Measurements from ENCODE around the gene BEGAIN. TPM values are rescaled to one million over a fixed set of nuclear protein-coding genes. Genes with fewer than 3 reads are reported as not detected.
A peak's percentile ranks its signal among the peaks of the same experiment; 100 is the strongest.

The BEGAIN gene
- total RNA-seq, 2 donors from 2014 or later, result 1.3 to 8.0 TPM

DNA sequence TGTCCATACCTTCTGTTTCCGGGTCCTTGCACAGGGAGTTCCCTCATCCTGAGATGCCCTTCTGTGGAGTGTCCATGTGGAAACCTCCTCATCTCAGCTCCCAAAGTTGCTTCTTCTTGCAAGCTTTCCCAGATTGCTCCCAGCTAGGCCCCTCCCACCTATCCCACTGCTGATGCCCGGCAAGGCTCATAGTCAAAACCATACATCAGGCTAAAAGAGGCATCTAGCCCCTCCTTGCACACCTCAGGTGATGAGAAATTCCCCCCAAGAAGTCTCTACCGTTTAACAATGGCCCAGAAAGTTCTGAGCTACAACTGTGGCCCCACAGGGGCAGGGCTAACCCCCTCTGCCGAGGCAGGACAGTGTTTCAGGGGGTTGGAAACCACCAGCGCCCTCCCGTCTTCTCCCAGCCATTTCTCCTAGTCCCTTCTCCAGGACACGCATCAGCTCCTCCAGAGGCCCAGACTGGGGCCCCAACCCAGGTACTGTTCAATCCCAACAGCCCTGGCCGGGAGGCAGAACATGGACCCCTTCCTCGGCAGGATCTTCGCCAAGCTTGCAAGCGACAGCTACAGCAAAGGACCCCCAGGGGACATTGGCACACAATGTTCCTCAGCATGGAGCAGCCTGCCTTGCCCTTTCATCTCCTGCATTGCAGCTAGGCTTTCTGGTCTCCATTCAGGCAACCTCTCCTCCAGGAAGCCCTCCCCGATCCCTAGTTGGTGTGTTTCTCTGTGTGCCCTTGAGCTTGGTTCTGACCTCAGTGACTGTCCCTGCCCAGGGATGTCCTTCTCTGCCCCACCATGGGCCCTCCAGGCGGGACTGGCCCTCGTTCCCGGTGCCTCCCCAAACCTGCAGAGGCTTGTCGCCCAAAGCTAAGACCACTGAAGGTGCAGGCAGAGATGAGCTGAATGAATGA lies 4.5 kb upstream of the BEGAIN start:
- no peaks in the 10 kb centered on the region for H3K36me3 Mint-ChIP-seq
- no peaks in the 10 kb centered on the region for H3K9me3 Mint-ChIP-seq
- ATAC-seq, result no peak
- no peak overlapping the region for H3K27ac Mint-ChIP-seq
- DNase-seq (ENCODE audit: low spot score in 2 of 2), result no peak

DNA sequence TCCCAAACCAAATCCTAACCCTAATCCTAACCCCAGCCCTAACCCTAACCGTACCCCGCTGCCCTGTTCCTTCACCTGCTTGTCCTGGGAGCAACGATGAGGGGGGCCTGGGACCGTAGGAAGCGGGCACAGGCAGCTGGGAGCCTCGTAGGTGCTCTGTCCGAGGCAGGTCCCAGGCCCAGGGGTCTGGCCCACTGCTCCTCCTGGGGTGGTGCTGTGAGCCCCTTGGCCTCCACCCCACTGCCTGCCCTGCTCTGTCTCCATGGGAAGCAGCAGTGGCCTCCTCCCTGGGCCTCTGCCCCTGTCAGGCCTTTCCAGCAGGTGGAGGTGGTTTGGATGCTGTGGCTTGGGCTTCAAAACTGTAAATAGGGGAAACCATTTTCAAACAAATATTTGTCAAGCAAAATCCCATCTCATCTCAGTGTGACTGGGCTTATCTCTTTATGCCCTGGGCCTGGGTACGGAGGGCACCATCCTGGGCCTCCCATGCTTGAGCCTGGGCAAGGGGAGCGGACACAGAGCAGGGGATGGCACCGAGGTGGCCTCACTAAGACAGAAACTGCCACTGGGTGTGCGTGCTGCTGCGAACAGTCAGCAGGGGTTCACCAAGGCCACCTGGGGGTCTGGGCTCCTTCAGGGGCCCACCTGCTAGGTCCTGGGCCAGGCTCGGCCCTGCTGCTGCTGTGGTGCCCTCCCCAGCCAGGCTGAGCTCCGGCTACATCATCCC lies 3.7 kb upstream of the BEGAIN start:
- H3K9me3 Mint-ChIP-seq, result no peaks in the 10 kb centered on the region
- ATAC-seq (no peak), DNase-seq (ENCODE audit: low spot score in 2 of 2) (no peak)
- H3K27ac Mint-ChIP-seq, result no peak overlapping the region
- H3K36me3 Mint-ChIP-seq, result no peaks in the 10 kb centered on the region

DNA sequence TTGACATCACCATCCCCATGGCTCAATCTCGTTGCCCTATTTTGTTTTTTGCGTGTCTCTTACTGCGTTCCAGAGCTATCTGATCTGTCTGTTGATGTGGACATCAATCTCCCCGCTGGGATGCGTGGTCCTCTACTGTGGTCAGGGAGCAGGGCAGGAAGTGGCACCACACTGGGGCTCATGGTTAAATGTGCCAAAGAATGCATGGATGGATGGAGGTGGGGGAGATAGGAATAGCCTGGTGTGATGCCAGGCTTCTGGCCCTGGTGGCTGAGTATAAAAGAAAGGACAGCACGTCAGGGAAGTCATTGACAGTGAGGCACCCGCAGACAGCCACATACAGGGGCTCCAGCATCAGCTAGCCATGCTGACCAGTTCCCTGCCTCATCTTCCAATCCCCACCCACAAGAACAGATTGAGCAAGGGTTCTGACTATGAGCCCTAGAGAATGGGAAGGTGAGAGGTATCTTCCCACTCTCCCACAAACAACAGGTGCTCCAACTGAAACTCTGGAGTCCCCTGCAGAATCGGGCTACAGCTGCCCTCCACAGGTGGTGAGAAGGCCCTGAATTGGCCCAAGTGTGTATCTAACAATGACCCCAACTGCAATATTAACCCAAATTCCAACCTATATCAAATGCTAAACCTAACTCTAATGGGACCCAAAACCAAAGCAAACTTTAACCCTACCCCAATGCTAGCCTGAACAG lies 2.7 kb upstream of the BEGAIN start:
- Mint-ChIP-seq H3K27ac (no peak overlapping the region), H3K9me3 (no peaks in the 10 kb centered on the region), H3K36me3 (no peaks in the 10 kb centered on the region)
- DNase-seq (ENCODE audit: low spot score in 2 of 2) (no peak), ATAC-seq (no peak)

DNA sequence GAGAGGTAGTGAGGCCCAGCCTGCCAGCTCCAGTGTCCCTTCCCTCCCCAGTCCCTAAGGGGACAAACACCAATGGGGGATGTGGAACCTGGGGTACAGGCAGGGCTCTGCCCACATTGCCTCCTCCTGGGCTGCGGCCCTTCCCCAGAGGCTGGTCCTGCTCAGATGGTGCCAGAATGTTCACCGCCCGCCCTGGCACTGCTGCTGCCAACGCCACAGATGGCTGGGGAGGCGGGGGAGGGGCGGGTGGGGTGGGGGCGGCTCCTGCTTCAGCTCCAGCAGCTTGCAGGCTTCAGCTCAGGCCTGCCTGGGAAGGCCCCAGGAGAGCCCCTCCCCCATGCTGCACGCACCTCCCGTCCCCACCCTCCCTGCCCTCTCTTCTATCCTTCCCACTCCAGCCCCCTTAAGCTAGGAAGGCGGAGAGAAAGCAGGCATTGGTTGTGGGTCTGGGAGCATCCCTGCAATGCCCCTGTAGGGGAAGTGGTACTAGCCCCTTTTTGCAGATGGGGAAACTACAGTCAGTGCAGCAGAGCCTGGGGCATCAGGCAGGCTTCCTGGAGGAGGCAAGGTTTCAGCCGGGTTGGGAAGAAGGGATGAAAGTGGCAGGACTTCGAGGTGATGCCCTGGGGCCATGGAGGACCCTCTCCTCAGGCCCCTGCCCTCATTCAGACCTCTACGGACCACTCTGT lies 2.0 kb upstream of the BEGAIN start:
- DNase-seq (ENCODE audit: low spot score in 2 of 2) (no peak), ATAC-seq (no peak)
- no peaks in the 10 kb centered on the region for H3K9me3 Mint-ChIP-seq

DNA sequence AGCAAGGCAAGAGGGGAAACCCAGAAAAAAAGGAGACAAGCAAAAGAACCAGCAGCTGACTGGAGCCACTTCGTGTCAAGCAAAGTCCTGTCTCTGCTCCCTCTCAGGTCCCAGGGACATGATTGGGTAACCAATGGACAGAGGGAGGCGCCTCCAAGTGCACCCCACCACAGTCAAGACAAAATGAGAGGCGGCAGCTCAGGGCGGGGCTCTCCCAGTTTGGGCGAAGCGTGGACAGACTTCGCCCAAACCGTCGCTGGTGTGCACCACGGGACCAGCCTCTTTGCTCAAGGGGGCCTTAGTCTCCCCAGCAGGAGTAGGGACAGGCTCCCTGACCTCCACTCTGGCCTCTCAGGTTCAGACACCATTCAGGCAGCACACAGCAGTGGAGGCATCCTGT lies 1.5 kb upstream of the BEGAIN start:
- no peak for ATAC-seq
- Mint-ChIP-seq H3K9me3 (no peaks in the 10 kb centered on the region), H3K36me3 (no peaks in the 10 kb centered on the region), H3K27ac (no peak overlapping the region)
- DNase-seq (ENCODE audit: low spot score in 2 of 2), result no peak

More for the DNA sequence above, 2.0 kb upstream of the BEGAIN start:
- Mint-ChIP-seq H3K36me3 (no peaks in the 10 kb centered on the region), H3K27ac (no peak overlapping the region)

DNA sequence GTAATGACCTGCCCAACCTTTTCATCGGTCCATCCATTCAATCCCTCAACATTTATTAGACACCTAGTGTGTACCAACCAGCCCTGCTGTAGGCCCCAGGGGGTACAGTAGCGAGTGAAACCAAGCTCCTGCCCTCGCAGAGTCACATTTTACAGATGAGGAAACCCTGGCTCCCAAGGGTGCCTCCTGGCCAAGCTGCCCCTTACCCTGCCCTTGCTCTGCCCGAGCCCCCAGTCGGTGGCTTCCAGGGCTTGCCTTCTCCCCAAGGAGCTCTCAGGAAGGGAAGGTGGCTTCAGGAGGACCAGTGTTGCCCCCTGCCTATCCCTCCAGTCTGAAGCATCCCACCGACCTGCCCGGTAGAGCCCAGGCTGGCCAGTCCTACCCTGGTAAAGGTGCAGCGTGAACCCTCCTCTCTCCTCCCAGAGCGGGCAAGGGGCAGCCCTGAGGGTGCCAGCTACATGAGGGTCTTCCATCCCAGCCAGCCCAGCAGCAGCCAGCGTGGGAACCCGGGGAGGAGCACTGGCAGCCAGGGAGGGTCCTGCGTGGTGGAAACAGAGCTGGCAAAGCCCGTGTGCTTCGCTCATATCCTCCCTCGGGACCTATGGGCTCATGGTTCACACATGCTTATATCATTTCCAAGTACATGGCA lies 670 bp upstream of the BEGAIN start:
- H3K27ac Mint-ChIP-seq, result no peak overlapping the region
- no peak for DNase-seq (ENCODE audit: low spot score in 2 of 2)
- no peak for ATAC-seq
- no peaks in the 10 kb centered on the region for H3K9me3 Mint-ChIP-seq
- H3K36me3 Mint-ChIP-seq, result no peaks in the 10 kb centered on the region

DNA sequence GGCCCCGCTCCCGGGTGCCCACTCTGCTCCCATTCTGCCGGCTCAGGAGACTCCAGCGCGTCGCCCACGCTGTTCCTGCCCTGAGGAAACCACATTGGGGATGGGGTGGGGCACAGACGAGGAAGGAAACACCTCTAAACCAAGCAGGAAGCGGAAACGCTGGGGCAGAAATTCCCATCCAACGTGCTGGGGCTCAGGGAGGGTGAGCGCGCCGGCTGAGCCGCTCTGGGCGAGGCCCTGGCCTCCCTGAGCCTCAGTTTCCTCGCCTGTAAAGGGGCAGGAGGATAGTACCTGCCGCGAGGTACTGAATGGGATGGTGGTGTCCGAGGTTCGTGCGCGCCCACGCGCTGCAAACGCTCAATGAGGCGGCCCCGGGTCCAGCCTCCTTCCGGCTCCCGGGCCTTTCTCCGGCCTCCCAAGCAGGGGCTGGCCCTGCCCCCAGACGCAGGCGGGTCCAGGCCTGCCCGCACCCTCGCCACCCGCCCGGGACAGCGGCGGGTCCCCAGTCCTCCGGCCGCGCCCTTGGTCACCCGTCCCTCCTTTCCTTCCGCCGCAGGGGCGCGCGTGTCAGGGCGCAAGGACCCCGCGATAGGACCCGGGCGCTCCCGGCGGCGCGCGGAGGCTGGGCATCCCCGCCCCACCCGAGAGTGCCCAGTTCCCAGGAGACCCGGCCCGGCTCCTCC lies 673 bp downstream of the BEGAIN start:
- H3K36me3 Mint-ChIP-seq, result no peaks in the 10 kb centered on the region

DNA sequence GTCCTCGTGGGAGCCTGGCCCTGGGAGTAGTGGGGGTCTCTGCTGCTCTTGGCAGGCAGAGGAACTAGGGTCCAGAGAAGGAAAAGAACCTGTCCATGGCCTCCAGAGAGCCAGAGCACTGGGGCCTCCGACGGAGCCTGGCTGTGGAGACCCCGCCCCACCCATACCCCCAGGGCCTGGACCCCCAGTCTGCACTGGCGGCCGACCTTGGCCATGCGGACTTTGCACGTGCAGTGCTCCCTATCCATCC lies 1.1 kb downstream of the BEGAIN start:
- no peaks in the 10 kb centered on the region for H3K36me3 Mint-ChIP-seq
- ATAC-seq (no peak), DNase-seq (ENCODE audit: low spot score in 2 of 2) (no peak)
- H3K27ac Mint-ChIP-seq, result no peak overlapping the region
- no peaks in the 10 kb centered on the region for H3K9me3 Mint-ChIP-seq

More for the DNA sequence above, 673 bp downstream of the BEGAIN start:
- Mint-ChIP-seq H3K27ac (no peak overlapping the region), H3K9me3 (no peaks in the 10 kb centered on the region)
- DNase-seq (ENCODE audit: low spot score in 2 of 2) (peak in 1 of 2 donors; percentile 37), ATAC-seq (peak; percentile 43 to 56)

DNA sequence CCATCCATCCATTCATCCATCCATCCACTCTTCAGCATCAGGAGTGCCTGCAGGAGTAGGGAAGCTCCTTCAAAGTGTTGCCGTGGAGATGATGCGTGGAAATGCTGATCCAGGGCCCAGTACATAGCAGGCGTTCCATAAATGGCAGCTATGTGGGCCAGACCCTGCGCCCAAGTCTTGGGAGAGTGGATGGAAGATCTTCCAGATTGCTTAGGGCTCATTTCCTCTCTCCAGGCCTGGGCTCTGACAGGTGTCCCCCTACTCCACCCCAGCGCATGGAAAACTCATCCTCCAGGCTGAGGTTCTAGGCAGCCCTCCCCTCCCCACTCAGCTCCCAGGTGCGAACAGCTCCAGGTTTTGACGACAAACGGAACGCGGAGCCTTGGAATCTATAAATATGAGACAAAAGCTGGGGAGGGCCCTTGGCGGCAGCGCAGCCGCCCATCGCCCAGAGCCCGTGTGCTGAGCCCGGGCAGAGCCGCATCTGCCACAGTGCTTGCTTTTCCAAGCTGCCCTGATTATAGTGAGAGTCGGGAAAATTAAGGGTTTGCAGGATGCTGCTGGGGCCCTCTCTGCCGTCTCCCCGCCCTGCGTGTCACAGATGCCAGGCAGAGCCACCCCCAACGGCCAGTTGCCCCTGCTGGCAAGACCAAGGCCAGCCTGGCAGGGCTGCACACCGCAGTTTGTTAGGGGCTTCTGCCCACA lies 1.6 kb downstream of the BEGAIN start:
- H3K9me3 Mint-ChIP-seq, result no peaks in the 10 kb centered on the region
- ATAC-seq, result no peak
- DNase-seq (ENCODE audit: low spot score in 2 of 2), result no peak
- H3K27ac Mint-ChIP-seq, result no peak overlapping the region
- H3K36me3 Mint-ChIP-seq, result no peaks in the 10 kb centered on the region

DNA sequence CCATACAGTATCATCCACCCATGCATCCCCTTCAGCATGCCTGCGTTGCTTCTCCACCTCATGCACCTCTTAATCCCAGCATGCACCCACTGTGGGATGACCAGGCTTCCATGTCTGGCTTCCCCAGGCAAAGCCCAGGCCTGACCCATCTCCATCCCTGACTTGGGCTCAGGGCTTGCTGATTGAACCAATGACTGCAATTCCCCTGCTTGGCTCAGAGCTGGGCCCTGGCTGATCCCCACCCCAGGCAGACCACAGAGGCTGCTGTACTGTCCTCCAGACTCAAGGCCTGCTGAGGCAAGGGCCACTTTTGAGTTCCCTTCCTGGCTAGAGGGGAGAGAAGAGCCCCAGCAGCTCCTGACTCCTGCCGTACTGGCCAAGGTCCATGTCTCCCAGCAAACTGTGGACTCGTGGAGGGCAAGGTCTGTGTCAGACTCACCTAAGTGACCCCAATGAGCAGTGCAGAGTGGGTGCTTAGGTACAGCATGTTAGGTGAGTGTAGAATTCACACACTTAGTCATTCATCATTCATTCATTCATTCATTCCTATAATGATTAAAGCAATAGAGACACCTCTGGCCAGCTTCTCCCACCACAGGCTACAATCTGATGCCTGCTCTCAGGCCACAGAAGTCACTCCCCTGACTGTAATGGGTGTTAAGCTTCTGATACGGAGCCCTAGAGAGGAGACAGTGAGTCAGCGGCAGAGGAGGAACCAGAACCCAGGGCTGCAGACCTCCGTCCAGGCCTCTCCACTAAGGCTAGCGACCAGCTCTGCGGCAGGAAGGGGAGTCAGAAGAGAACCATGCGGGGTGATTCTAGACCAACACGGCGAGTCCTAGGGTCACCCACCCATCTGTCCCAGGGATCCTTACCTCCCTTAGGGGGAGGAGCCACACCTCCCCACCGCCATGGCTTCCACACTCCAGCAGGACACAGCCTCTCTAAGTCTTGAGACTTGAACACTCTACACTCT lies 2.9 kb downstream of the BEGAIN start:
- ATAC-seq (peak in 1 of 2 donors; percentile 24), DNase-seq (ENCODE audit: low spot score in 2 of 2) (no peak)
- H3K9me3 Mint-ChIP-seq, result no peaks in the 10 kb centered on the region
- no peak overlapping the region for H3K27ac Mint-ChIP-seq
- H3K36me3 Mint-ChIP-seq, result no peaks in the 10 kb centered on the region

DNA sequence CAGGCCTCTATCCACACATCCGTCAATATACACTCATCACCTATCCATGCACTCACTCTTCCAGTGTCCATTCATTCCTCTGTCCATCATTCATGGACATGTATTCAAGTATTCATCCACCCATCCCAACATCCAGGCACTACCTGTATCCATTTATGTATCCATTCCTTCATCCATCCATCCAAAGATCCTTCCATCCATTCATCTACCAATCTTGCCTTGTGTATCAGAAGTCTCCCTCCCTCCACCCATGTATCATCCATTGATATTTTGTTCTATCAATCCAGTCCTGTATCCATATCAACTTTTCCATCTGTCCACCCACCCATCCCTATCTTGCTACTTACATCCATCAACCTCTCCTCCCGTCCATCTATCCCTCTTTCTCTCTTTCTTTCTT lies 4.0 kb downstream of the BEGAIN start:
- ATAC-seq, result no peak
- no peak for DNase-seq (ENCODE audit: low spot score in 2 of 2)
- H3K27ac Mint-ChIP-seq, result no peak overlapping the region
- no peaks in the 10 kb centered on the region for H3K9me3 Mint-ChIP-seq
- H3K36me3 Mint-ChIP-seq, result no peaks in the 10 kb centered on the region

DNA sequence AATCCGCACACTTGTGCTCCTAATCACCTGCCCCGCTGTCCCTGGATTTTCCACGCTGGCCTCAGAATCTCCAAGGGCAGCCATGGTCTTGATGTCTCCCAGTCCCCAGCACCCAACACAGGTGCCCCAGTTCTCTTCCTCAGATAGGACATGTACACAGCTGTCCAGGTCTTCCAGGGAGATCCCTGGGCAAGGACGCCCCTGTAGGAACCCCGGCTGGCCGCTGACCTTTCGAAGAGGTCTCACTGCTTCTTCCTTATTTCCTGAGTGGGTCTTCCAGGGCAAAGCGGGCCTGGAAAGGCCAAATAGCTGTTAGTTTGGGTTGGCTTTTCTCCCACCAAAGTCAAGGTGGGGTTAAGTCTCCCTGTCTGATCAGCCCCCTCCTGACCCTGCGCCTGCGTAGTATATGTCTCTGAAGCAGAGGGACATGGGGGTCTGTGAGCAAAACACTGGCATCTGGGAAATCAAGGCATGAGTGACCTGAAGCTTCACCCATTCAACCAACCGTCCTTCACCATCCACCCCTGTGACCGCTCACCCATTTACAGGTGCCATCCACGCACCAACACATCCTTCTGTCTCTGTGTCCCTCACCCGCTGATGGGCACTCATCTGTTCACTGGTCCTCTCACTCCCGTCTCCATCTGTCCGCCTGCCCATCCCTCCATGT lies 4.6 kb downstream of the BEGAIN start:
- Mint-ChIP-seq H3K9me3 (no peaks in the 10 kb centered on the region), H3K36me3 (no peaks in the 10 kb centered on the region), H3K27ac (no peak overlapping the region)
- ATAC-seq, result no peak
- DNase-seq (ENCODE audit: low spot score in 2 of 2), result no peak

DNA sequence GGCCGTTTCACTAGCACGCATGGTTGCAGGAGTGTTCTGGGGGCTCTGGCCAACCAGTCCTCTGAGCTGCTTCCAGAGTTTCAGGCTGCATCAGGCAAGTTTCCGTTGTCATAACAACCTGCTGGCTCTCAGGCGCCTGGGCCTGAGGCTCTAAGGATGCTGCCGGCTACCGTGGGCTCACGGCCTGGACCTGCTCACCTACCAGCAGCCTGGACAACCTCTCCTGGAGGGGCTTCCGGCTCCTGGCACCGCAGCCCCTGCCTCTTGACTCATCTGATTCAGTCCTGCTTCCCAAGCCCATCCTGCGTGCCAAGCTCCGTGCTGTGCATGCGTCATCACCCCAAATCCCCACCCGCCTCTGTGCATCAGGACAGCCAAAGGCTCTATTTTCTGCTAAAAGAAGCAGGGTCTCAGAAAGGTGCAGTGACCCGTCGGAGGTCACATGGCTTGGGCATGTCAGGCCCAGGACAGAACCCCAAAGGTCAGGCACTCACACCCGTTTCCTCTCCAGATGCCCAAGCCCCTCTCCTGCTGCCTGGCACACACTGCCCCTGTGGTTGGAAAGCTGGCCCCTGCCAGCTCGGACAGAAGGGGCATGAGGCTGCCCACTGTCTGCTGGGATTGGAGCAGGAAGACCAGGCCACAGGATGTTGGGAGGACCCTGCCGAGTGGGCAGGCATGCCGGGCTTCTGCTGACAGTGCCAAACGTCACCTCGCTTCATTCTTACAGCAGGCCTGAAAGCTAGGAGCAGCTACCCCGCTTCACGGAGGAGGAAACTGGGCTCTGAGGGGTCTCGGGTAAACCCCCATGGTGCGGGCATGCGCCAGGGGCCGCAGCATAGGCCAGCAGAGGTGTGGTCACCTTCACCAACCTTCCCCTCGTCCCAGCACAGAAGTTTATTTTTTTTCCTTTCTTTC lies 5.7 kb downstream of the BEGAIN start:
- Mint-ChIP-seq H3K27ac (no peak overlapping the region), H3K36me3 (no peaks in the 10 kb centered on the region), H3K9me3 (no peaks in the 10 kb centered on the region)
- no peak for ATAC-seq
- no peak for DNase-seq (ENCODE audit: low spot score in 2 of 2)
